ENCODE results near the gene GPR137C.

- TF ChIP-seq CTCF (IDR thresholded peaks at IDR 0.05 in 4 of 5, conservative IDR thresholded peaks at IDR 0.05 in 1 of 5) (no peak), POLR2A (IDR thresholded peaks at IDR 0.05) (no peak)
These were observed 39.4 kb upstream of the GPR137C start for GRCh38 chr14:52513249-52513648.
